SU-DHL-6 (cell line): ENCODE results near the gene MYL3.

Experiments
- CTCF ChIP-seq: fragments of 200-600 bp; sonication (generic); IDR thresholded peaks from one replicate; pipeline ENCODE4 v1.5.1; 2017; ENCODE audit warnings: antibody characterized with exemption, mild to moderate bottlenecking, low read length, moderate library complexity; ENCODE audit not compliant: insufficient read depth, poor library complexity, severe bottlenecking
- EZH2phosphoT487 ChIP-seq: fragments of 200-600 bp; sonication (generic), shearing (Covaris generic); conservative IDR thresholded peaks from 2 replicates; pipeline ENCODE4 v1.6.1; 2018; ENCODE audit warnings: mild to moderate bottlenecking, antibody characterized with exemption, low read length, moderate library complexity, mixed read lengths

- TF ChIP-seq CTCF = no peak
- no peak for TF ChIP-seq EZH2phosphoT487
Measured at GRCh38 chr3:46862369-46863025, 747 bp downstream of the MYL3 start.
